BE2C (cell line): ENCODE data around the gene KIAA0930.

ENCODE experiments used
- DNase-seq: peaks from one replicate; pipeline ENCODE4 v3.0.0-alpha.2; 2020
- H3K27me3 ChIP-seq: fragments of 250-450 bp; sonication (Bioruptor Pico); 2 replicates; pipeline ENCODE4 v1.5.1; 2020; ENCODE audit warnings: mild to moderate bottlenecking
- H3K36me3 ChIP-seq: fragments of 250-450 bp; sonication (Bioruptor Pico); 2 replicates; pipeline ENCODE4 v1.5.1; 2020; ENCODE audit warnings: mild to moderate bottlenecking
- H3K4me1 ChIP-seq: fragments of 250-450 bp; sonication (Bioruptor Pico); 2 replicates; pipeline ENCODE4 v1.5.1; 2020
- H3K4me3 ChIP-seq: 2 replicates; pipeline ENCODE4 v1.5.1; 2011; ENCODE audit warnings: low read depth, low read length
- H3K9me3 ChIP-seq: fragments of 250-450 bp; sonication (Bioruptor Pico); 2 replicates; pipeline ENCODE4 v1.5.1; 2020
- TF ChIP-seq, protein P1 (sequence below): IDR thresholded peaks from 2 replicates; pipeline ENCODE4 v1.5.1; 2012; ENCODE audit warnings: mild to moderate bottlenecking, low read depth, low read length

The KIAA0930 gene

DNA sequence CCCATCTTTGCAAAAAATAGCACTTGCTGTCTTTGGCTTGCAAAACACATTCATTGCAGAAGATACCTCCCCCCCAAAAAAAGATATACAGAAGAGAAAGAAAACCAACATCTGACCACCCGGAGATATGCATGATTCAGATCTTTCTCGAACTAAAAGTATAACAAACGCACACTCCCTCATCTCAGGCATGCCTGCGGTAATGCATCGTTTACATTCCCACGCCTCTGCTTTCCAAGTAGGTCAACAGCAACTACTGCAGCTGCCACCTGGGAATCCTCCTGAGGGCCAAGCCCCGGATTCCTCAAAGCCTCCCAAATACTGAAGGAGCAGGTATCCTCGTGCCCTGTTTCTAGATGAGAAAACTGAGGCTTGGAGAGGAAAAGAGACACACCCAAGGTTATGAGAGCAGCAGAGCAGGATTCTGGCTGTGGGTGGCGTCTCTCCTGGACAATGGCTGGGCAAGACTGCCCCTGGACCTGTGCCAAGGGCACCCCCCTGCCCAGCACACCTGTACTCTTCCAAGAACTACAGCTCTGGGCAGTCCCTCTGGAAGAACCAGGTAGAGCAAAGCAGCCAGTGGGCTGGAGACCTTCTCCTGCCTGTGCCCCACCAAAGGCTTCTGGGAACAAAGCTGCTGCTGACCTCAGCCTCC lies 38.9 kb downstream of the KIAA0930 start:
- DNase-seq = no peak
- TF ChIP-seq, protein P1, sequence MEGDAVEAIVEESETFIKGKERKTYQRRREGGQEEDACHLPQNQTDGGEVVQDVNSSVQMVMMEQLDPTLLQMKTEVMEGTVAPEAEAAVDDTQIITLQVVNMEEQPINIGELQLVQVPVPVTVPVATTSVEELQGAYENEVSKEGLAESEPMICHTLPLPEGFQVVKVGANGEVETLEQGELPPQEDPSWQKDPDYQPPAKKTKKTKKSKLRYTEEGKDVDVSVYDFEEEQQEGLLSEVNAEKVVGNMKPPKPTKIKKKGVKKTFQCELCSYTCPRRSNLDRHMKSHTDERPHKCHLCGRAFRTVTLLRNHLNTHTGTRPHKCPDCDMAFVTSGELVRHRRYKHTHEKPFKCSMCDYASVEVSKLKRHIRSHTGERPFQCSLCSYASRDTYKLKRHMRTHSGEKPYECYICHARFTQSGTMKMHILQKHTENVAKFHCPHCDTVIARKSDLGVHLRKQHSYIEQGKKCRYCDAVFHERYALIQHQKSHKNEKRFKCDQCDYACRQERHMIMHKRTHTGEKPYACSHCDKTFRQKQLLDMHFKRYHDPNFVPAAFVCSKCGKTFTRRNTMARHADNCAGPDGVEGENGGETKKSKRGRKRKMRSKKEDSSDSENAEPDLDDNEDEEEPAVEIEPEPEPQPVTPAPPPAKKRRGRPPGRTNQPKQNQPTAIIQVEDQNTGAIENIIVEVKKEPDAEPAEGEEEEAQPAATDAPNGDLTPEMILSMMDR = no peak
- Histone ChIP-seq H3K9me3 (no peaks in the 10 kb centered on the region), H3K36me3 (peaks cover 47% of the 10 kb centered on the region), H3K4me3 (no peak overlapping the region), H3K27me3 (no peaks in the 10 kb centered on the region), H3K4me1 (peaks cover 15% of the 10 kb centered on the region)

- no peak for DNase-seq
- no peaks in the 10 kb centered on the region for H3K9me3 ChIP-seq
- no peaks in the 10 kb centered on the region for H3K27me3 ChIP-seq
- no peak overlapping the region for H3K4me3 ChIP-seq
- peaks cover 52% of the 10 kb centered on the region for H3K36me3 ChIP-seq
- TF ChIP-seq, protein P1 = no peak
- peaks cover 15% of the 10 kb centered on the region for H3K4me1 ChIP-seq
These were observed 39.7 kb downstream of the KIAA0930 start for GRCh38 chr22:45200860-45201511.

DNA sequence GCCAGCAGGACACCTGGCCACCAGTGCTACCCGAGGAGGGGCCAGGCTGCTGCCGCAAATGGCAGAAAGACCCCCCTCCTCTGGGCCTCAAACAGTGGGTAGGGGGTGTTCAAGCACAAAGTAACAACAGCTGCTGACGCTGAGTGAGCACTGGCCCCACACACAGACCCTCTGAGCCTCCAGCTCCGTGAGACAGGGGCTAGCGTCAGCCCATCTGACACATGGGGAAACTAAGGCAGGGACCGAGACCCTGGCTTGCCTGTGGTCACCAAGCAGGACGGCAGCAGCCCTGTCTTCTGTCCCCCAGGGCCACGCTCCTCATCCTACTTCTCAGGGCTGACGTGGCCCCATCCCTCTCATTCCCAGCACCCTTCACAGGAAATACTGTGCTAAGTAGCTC lies 40.5 kb downstream of the KIAA0930 start:
- TF ChIP-seq, protein P1 = no peak
- Histone ChIP-seq H3K27me3 (no peaks in the 10 kb centered on the region), H3K4me3 (no peak overlapping the region), H3K9me3 (no peaks in the 10 kb centered on the region), H3K4me1 (peaks cover 15% of the 10 kb centered on the region), H3K36me3 (peaks cover 53% of the 10 kb centered on the region)
- no peak for DNase-seq

GRCh38 chr22:45199723-45200122 lies 41.0 kb downstream of the KIAA0930 start:
- Histone ChIP-seq H3K4me3 (no peak overlapping the region), H3K36me3 (peaks cover 53% of the 10 kb centered on the region), H3K27me3 (no peaks in the 10 kb centered on the region), H3K4me1 (peaks cover 15% of the 10 kb centered on the region), H3K9me3 (no peaks in the 10 kb centered on the region)
- TF ChIP-seq, protein P1 = no peak
- DNase-seq = no peak

DNA sequence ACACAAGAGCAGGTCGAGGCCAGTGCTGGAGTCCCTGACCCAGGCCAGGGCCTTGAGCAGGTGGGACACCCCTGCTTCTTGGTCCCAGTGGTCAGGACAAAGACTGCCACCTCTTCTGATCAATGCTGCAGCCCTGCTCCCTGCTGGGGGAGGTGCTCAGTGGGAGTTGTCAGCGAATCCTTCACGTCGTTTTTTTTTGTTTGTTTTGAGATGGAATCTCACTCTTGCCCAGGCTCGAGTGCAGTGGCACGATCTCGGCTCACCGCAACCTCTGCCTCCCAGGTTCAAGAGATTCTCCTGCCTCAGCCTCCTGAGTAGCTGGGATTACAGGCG lies 42.3 kb downstream of the KIAA0930 start:
- H3K9me3 ChIP-seq = no peaks in the 10 kb centered on the region
- no peak for DNase-seq
- TF ChIP-seq, protein P1 = no peak
- no peak overlapping the region for H3K4me3 ChIP-seq
- no peaks in the 10 kb centered on the region for H3K27me3 ChIP-seq
- peaks cover 15% of the 10 kb centered on the region for H3K4me1 ChIP-seq
- peaks cover 52% of the 10 kb centered on the region for H3K36me3 ChIP-seq
